Calu3 (cell line): ENCODE measurements around the gene TECR. TPM values are rescaled to one million over a fixed set of nuclear protein-coding genes. Genes with fewer than 3 reads are reported as not detected.
"Not testable (repeated sequence)": the region's sequence is repeated elsewhere in the genome, so short reads cannot be mapped to it uniquely, and the experiment has no call there.

Experiments
- BruUV-seq: library from RNA; stranded (reverse); fragments of 400-500 nt; replicated peaks from 2 replicates; lab custom pipeline; 2021; lab: Mats Ljungman, UMichigan
- CTCF ChIA-PET: fragments of 300-600 bp; sonication (Branson Sonifier 250); formaldehyde crosslinking; loops from one replicate; lab custom pipeline; 2022; ENCODE audit warnings: antibody characterized with exemption; lab: Charles Lee
- DNase-seq: peaks from one replicate; pipeline ENCODE4 v3.0.0; 2022
- H3K27ac Mint-ChIP-seq: one replicate; pipeline ENCODE4 v1.8.0; 2022; ENCODE audit warnings: mixed read lengths; ENCODE audit not compliant: unreplicated experiment
- H3K27me3 Mint-ChIP-seq: one replicate; pipeline ENCODE4 v1.8.0; 2022; ENCODE audit warnings: mixed read lengths; ENCODE audit not compliant: unreplicated experiment
- H3K36me3 Mint-ChIP-seq: one replicate; pipeline ENCODE4 v1.8.0; 2022; ENCODE audit warnings: mild to moderate bottlenecking, moderate library complexity, mixed read lengths; ENCODE audit not compliant: insufficient read depth, unreplicated experiment
- H3K4me1 Mint-ChIP-seq: one replicate; pipeline ENCODE4 v1.8.0; 2022; ENCODE audit warnings: mild to moderate bottlenecking, low read depth, mixed read lengths; ENCODE audit not compliant: unreplicated experiment
- H3K4me3 Mint-ChIP-seq: one replicate; pipeline ENCODE4 v1.8.0; 2022; ENCODE audit warnings: mild to moderate bottlenecking, low read depth, moderate library complexity, mixed read lengths; ENCODE audit not compliant: unreplicated experiment
- H3K9me3 Mint-ChIP-seq: one replicate; pipeline ENCODE4 v1.8.0; 2022; ENCODE audit warnings: low read depth, mixed read lengths; ENCODE audit not compliant: unreplicated experiment
- CTCF ChIP-seq: fragments of 200-600 bp; IDR thresholded peaks from one replicate; pipeline ENCODE4 v1.8.0; 2022; ENCODE audit warnings: antibody characterized with exemption; ENCODE audit not compliant: unreplicated experiment
- intact Hi-C: fragments of 100-400 bp; cut with micrococcal nuclease; formaldehyde crosslinking; loops from one replicate; pipeline ENCODE4 v1.10.0; 2022; ENCODE audit not compliant: unreplicated experiment
- total RNA-seq: library from RNA; stranded (reverse); gene quantifications from 2 replicates; pipeline ENCODE4 v1.2.3, GENCODE V29; 2022

Gene TECR
- total RNA-seq, 1 experiment from 2014 or later = 162 TPM

- Mint-ChIP-seq H3K36me3 (no peaks in the 10 kb centered on the region), H3K4me1 (no peaks in the 10 kb centered on the region), H3K27ac (no peak overlapping the region), H3K27me3 (peaks cover 14% of the 10 kb centered on the region), H3K4me3 (no peak overlapping the region), H3K9me3 (peaks cover 9% of the 10 kb centered on the region)
- intact Hi-C loops = no loop called here
- no peak for DNase-seq
- no peak for TF ChIP-seq CTCF
- BruUV-seq = no TSS peak
- CTCF ChIA-PET = no interaction called here
These were observed 70.3 kb downstream of the TECR start for GRCh38 chr19:14599548-14600147.

- H3K9me3 Mint-ChIP-seq = no peaks in the 10 kb centered on the region
- CTCF ChIA-PET = no interaction called here
- no TSS peak for BruUV-seq
These were observed 74.6 kb downstream of the TECR start for GRCh38 chr19:14603990-14604387.

GRCh38 chr19:14606627-14607026, 77.2 kb downstream of the TECR start:
- Mint-ChIP-seq H3K4me1 (no peaks in the 10 kb centered on the region), H3K36me3 (no peaks in the 10 kb centered on the region), H3K27ac (no peak overlapping the region), H3K27me3 (peaks cover 8% of the 10 kb centered on the region), H3K9me3 (no peaks in the 10 kb centered on the region), H3K4me3 (no peak overlapping the region)
- intact Hi-C loops = no loop called here
- DNase-seq = no peak
- CTCF ChIA-PET = no interaction called here
- BruUV-seq = no TSS peak
- TF ChIP-seq CTCF = no peak

More at GRCh38 chr19:14603990-14604387, 74.6 kb downstream of the TECR start:
- peaks cover 8% of the 10 kb centered on the region for H3K27me3 Mint-ChIP-seq
- no peak overlapping the region for H3K27ac Mint-ChIP-seq
- no peaks in the 10 kb centered on the region for H3K4me1 Mint-ChIP-seq
- intact Hi-C loops = no loop called here
- no peak for DNase-seq
- H3K36me3 Mint-ChIP-seq = no peaks in the 10 kb centered on the region
- TF ChIP-seq CTCF = no peak
- no peak overlapping the region for H3K4me3 Mint-ChIP-seq

GRCh38 chr19:14611051-14611450, 81.7 kb downstream of the TECR start:
- no TSS peak for BruUV-seq
- H3K9me3 Mint-ChIP-seq = peaks cover under 1% of the 10 kb centered on the region

GRCh38 chr19:14612242-14612641, 82.8 kb downstream of the TECR start:
- DNase-seq, H3K27me3 Mint-ChIP-seq, H3K27ac Mint-ChIP-seq, intact Hi-C loops, CTCF ChIA-PET, BruUV-seq, H3K36me3 Mint-ChIP-seq, H3K9me3 Mint-ChIP-seq, H3K4me1 Mint-ChIP-seq, H3K4me3 Mint-ChIP-seq: not testable (repeated sequence)

More at GRCh38 chr19:14611051-14611450, 81.7 kb downstream of the TECR start:
- no peak for TF ChIP-seq CTCF
- no peaks in the 10 kb centered on the region for H3K4me1 Mint-ChIP-seq
- intact Hi-C loops = no loop called here
- CTCF ChIA-PET = interaction anchor here (0.6 kb wide), 2 partner anchors 84 to 1032 kb away, joined by 3 to 4 read pairs; no protein-coding TSS in a partner anchor
- no peak for DNase-seq
- no peaks in the 10 kb centered on the region for H3K36me3 Mint-ChIP-seq
- peaks cover 3% of the 10 kb centered on the region for H3K27me3 Mint-ChIP-seq
- no peak overlapping the region for H3K27ac Mint-ChIP-seq
- H3K4me3 Mint-ChIP-seq = no peak overlapping the region
